WTC11 (cell line): ENCODE data around the gene TBX20. TPM values are rescaled to one million over a fixed set of nuclear protein-coding genes. Genes with fewer than 3 reads are reported as not detected.

Experiments
- ATAC-seq: fragments of 200-7000 bp; cut with Tn5 transposase; 2 replicates; pipeline ENCODE4 v1.10.0; 2021; ENCODE audit warnings: mild to moderate bottlenecking, moderate library complexity
- CTCF ChIA-PET: fragments of 300-600 bp; sonication (Branson Sonifier 250); formaldehyde crosslinking; loops from one replicate; lab custom pipeline; 2021; ENCODE audit warnings: antibody characterized with exemption; lab: Charles Lee
- POLR2A ChIA-PET: fragments of 350-600 bp; sonication (Branson Sonifier 250); formaldehyde crosslinking; loops from one replicate; lab custom pipeline; 2021; ENCODE audit warnings: antibody characterized with exemption; lab: Charles Lee
- DNase-seq: peaks from one replicate; pipeline ENCODE4 v3.0.0; 2021; ENCODE audit warnings: low spot score
- H3K27ac Mint-ChIP-seq: 2 replicates; pipeline ENCODE4 v1.8.0; 2021; ENCODE audit warnings: mixed read lengths
- H3K27me3 Mint-ChIP-seq: 2 replicates; pipeline ENCODE4 v1.8.0; 2021; ENCODE audit warnings: low read depth, mild to moderate bottlenecking, moderate library complexity, mixed read lengths
- H3K36me3 Mint-ChIP-seq: 2 replicates; pipeline ENCODE4 v1.8.0; 2021; ENCODE audit warnings: mixed read lengths
- H3K4me1 Mint-ChIP-seq: 2 replicates; pipeline ENCODE4 v1.8.0; 2022; ENCODE audit warnings: mixed read lengths
- H3K4me3 Mint-ChIP-seq: 2 replicates; pipeline ENCODE4 v1.8.0; 2021; ENCODE audit warnings: mild to moderate bottlenecking, moderate library complexity, mixed read lengths
- H3K9me3 Mint-ChIP-seq: 2 replicates; pipeline ENCODE4 v1.8.0; 2021; ENCODE audit warnings: mixed read lengths
- CBFB ChIP-seq: sonication (generic); formaldehyde crosslinking; IDR thresholded peaks from 2 replicates; pipeline ENCODE4 v1.8.1; 2022; ENCODE audit warnings: mild to moderate bottlenecking, low read depth, missing genetic modification reagents
- CREM ChIP-seq: sonication (generic); formaldehyde crosslinking; IDR thresholded peaks from 2 replicates; pipeline ENCODE4 v1.8.1; 2022; ENCODE audit warnings: mild to moderate bottlenecking, missing genetic modification reagents, moderate library complexity
- FOXK1 ChIP-seq: sonication (generic); formaldehyde crosslinking; IDR thresholded peaks from 2 replicates; pipeline ENCODE4 v1.8.0; 2022; ENCODE audit warnings: mild to moderate bottlenecking, moderate library complexity, missing genetic modification reagents
- GABPB1 ChIP-seq: sonication (generic); formaldehyde crosslinking; IDR thresholded peaks from 2 replicates; pipeline ENCODE4 v1.8.1; 2023; ENCODE audit warnings: mild to moderate bottlenecking, missing genetic modification reagents
- GTF2I ChIP-seq: fragments of 250-450 bp; sonication (Bioruptor Pico); conservative IDR thresholded peaks from 2 replicates; pipeline ENCODE4 v1.4.0; 2021; ENCODE audit warnings: mild to moderate bottlenecking
- HMGA2 ChIP-seq: fragments of 250-450 bp; sonication (Bioruptor Pico); IDR thresholded peaks from 2 replicates; pipeline ENCODE4 v1.4.0; 2021; ENCODE audit warnings: mild to moderate bottlenecking, moderate library complexity
- IRF2 ChIP-seq: sonication (generic); formaldehyde crosslinking; IDR thresholded peaks from 2 replicates; pipeline ENCODE4 v1.8.0; 2022; ENCODE audit warnings: low read depth, missing genetic modification reagents, borderline replicate concordance
- MXD4 ChIP-seq: fragments of 250-450 bp; sonication (Bioruptor Pico); IDR thresholded peaks from 2 replicates; pipeline ENCODE4 v1.8.0; 2021; ENCODE audit warnings: mild to moderate bottlenecking, moderate library complexity, borderline replicate concordance
- NR1H2 ChIP-seq: sonication (generic); formaldehyde crosslinking; IDR thresholded peaks from 2 replicates; pipeline ENCODE4 v1.9.0; 2021; ENCODE audit warnings: mild to moderate bottlenecking, moderate library complexity, missing genetic modification reagents
- PRRX2 ChIP-seq: fragments of 250-450 bp; sonication (Bioruptor Pico); IDR thresholded peaks from 2 replicates; pipeline ENCODE4 v1.8.0; 2021; ENCODE audit warnings: mild to moderate bottlenecking
- SMAD4 ChIP-seq: sonication (generic); formaldehyde crosslinking; IDR thresholded peaks from 2 replicates; pipeline ENCODE4 v1.8.0; 2022; ENCODE audit warnings: mild to moderate bottlenecking, missing genetic modification reagents
- TCF7 ChIP-seq: sonication (generic); formaldehyde crosslinking; IDR thresholded peaks from 2 replicates; pipeline ENCODE4 v1.8.0; 2022; ENCODE audit warnings: mild to moderate bottlenecking, low read depth, missing genetic modification reagents, moderate library complexity
- TEAD1 ChIP-seq: sonication (generic); formaldehyde crosslinking; IDR thresholded peaks from 2 replicates; pipeline ENCODE4 v1.8.0; 2022; ENCODE audit warnings: mild to moderate bottlenecking, missing genetic modification reagents
- TP53 ChIP-seq: sonication (generic); formaldehyde crosslinking; IDR thresholded peaks from 2 replicates; pipeline ENCODE4 v1.8.1; 2023; ENCODE audit warnings: mild to moderate bottlenecking, missing genetic modification reagents
- ZNF121 ChIP-seq: sonication (generic); formaldehyde crosslinking; IDR thresholded peaks from 2 replicates; pipeline ENCODE4 v1.8.0; 2023; ENCODE audit warnings: missing genetic modification reagents
- ZNF219 ChIP-seq: sonication (generic); formaldehyde crosslinking; IDR thresholded peaks from 2 replicates; pipeline ENCODE4 v1.8.0; 2023; ENCODE audit warnings: missing genetic modification reagents, mild to moderate bottlenecking, borderline replicate concordance
- ZNF317 ChIP-seq: sonication (generic); formaldehyde crosslinking; IDR thresholded peaks from 2 replicates; pipeline ENCODE4 v1.8.1; 2023; ENCODE audit warnings: low read depth, mild to moderate bottlenecking, moderate library complexity, missing genetic modification reagents, borderline replicate concordance
- ZNF423 ChIP-seq: fragments of 250-450 bp; sonication (Bioruptor Pico); IDR thresholded peaks from 2 replicates; pipeline ENCODE4 v2.1.2; 2022; ENCODE audit warnings: mild to moderate bottlenecking, moderate library complexity
- total RNA-seq: library from RNA; stranded (reverse); gene quantifications from 3 replicates; pipeline ENCODE4 v1.2.3, GENCODE V29; 2021
- TF ChIP-seq, protein P1 (sequence below): sonication (generic); formaldehyde crosslinking; IDR thresholded peaks from 2 replicates; pipeline ENCODE4 v1.8.1; 2022; ENCODE audit warnings: mild to moderate bottlenecking, moderate library complexity, missing genetic modification reagents
- TF ChIP-seq, protein P2 (sequence below): fragments of 250-450 bp; sonication (Bioruptor Pico); conservative IDR thresholded peaks from 2 replicates; pipeline ENCODE4 v1.9.0; 2021; ENCODE audit warnings: mild to moderate bottlenecking
- TF ChIP-seq, protein P3 (sequence below): sonication (generic); formaldehyde crosslinking; IDR thresholded peaks from 2 replicates; pipeline ENCODE4 v1.8.1; 2023; ENCODE audit warnings: mild to moderate bottlenecking, missing genetic modification reagents
- TF ChIP-seq, protein P4 (sequence below): sonication (generic); formaldehyde crosslinking; IDR thresholded peaks from 2 replicates; pipeline ENCODE4 v1.8.0; 2022; ENCODE audit warnings: missing genetic modification reagents
- TF ChIP-seq, protein P5 (sequence below): sonication (generic); formaldehyde crosslinking; IDR thresholded peaks from 2 replicates; pipeline ENCODE4 v1.8.0; 2022; ENCODE audit warnings: mild to moderate bottlenecking, missing genetic modification reagents
- TF ChIP-seq, protein P6 (sequence below): sonication (generic); formaldehyde crosslinking; IDR thresholded peaks from 2 replicates; pipeline ENCODE4 v1.8.1; 2023; ENCODE audit warnings: mild to moderate bottlenecking, missing genetic modification reagents, moderate library complexity

TBX20 gene
- total RNA-seq, 1 experiment from 2014 or later, result 0.24 TPM

DNA sequence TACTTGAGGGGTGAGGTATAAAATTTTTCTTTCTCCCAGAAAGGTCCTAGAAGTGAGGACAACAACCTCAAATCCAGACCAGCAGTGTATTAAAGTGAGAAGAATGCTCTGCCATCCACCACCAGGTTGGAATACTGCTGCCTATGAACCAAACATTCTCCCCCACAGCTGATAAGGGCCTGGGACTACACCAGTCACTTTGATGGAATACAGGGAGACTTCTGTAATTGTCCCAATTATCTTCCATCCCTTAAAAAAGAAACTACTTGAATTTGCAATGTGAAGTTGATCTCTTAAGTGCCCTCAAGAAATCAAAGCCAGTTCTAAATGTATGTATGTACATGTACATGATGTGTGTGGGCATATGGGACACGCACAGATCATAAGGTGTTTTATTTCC is 3.0 kb downstream of the TBX20 start:
- Mint-ChIP-seq H3K4me1 (peaks cover 52% of the 10 kb centered on the region), H3K27me3 (peaks cover 94% of the 10 kb centered on the region), H3K9me3 (no peaks in the 10 kb centered on the region)
- DNase-seq, result no peak
- POLR2A ChIA-PET, result no interaction called here
- TF ChIP-seq TP53 (CRISPR knock-in tag) (no peak), HMGA2 (CRISPR knock-in tag) (no peak), TEAD1 (CRISPR knock-in tag) (no peak), IRF2 (CRISPR knock-in tag) (no peak), ZNF219 (CRISPR knock-in tag) (no peak)
- TF ChIP-seq, protein P1, sequence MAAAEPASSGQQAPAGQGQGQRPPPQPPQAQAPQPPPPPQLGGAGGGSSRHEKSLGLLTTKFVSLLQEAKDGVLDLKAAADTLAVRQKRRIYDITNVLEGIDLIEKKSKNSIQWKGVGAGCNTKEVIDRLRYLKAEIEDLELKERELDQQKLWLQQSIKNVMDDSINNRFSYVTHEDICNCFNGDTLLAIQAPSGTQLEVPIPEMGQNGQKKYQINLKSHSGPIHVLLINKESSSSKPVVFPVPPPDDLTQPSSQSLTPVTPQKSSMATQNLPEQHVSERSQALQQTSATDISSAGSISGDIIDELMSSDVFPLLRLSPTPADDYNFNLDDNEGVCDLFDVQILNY (CRISPR knock-in tag), result no peak
- TF ChIP-seq, protein P2, sequence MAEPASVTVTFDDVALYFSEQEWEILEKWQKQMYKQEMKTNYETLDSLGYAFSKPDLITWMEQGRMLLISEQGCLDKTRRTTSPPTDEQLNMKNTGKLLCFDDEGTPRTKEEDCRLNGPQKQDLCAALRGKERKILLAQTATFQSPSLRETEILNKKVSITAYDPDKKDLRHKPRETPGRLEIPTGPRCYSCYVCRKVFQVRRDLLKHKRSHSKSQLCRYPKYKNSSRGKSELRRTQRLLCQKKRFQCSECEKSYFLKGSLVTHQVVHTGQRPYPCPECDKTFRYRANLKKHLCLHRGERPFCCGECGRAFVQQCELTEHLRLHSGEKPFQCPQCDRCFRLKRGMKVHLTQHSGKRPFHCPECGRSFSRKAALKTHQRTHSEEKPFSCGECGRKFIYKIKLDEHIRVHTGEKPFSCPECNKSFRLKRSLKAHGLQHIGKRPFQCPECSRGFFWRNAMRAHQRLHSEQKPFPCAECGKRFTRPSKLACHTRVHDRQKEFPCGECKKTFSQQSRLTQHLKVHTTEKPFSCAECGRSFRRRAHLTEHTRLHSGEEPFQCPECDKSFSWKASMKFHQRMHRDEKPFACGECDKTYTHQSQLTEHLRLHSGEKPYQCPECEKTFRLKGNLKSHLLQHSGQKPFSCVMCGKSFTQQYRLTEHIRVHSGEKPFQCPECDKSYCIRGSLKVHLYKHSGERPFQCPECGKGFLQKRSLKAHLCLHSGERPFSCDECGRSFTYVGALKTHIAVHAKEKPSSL (CRISPR knock-in tag), result no peak
- TF ChIP-seq, protein P3, sequence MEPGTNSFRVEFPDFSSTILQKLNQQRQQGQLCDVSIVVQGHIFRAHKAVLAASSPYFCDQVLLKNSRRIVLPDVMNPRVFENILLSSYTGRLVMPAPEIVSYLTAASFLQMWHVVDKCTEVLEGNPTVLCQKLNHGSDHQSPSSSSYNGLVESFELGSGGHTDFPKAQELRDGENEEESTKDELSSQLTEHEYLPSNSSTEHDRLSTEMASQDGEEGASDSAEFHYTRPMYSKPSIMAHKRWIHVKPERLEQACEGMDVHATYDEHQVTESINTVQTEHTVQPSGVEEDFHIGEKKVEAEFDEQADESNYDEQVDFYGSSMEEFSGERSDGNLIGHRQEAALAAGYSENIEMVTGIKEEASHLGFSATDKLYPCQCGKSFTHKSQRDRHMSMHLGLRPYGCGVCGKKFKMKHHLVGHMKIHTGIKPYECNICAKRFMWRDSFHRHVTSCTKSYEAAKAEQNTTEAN (CRISPR knock-in tag), result no peak
- TF ChIP-seq, protein P4, sequence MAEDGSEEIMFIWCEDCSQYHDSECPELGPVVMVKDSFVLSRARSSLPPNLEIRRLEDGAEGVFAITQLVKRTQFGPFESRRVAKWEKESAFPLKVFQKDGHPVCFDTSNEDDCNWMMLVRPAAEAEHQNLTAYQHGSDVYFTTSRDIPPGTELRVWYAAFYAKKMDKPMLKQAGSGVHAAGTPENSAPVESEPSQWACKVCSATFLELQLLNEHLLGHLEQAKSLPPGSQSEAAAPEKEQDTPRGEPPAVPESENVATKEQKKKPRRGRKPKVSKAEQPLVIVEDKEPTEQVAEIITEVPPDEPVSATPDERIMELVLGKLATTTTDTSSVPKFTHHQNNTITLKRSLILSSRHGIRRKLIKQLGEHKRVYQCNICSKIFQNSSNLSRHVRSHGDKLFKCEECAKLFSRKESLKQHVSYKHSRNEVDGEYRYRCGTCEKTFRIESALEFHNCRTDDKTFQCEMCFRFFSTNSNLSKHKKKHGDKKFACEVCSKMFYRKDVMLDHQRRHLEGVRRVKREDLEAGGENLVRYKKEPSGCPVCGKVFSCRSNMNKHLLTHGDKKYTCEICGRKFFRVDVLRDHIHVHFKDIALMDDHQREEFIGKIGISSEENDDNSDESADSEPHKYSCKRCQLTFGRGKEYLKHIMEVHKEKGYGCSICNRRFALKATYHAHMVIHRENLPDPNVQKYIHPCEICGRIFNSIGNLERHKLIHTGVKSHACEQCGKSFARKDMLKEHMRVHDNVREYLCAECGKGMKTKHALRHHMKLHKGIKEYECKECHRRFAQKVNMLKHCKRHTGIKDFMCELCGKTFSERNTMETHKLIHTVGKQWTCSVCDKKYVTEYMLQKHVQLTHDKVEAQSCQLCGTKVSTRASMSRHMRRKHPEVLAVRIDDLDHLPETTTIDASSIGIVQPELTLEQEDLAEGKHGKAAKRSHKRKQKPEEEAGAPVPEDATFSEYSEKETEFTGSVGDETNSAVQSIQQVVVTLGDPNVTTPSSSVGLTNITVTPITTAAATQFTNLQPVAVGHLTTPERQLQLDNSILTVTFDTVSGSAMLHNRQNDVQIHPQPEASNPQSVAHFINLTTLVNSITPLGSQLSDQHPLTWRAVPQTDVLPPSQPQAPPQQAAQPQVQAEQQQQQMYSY (CRISPR knock-in tag), result no peak
- TF ChIP-seq, protein P5, sequence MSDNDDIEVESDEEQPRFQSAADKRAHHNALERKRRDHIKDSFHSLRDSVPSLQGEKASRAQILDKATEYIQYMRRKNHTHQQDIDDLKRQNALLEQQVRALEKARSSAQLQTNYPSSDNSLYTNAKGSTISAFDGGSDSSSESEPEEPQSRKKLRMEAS (CRISPR knock-in tag), result no peak
- TF ChIP-seq, protein P6, sequence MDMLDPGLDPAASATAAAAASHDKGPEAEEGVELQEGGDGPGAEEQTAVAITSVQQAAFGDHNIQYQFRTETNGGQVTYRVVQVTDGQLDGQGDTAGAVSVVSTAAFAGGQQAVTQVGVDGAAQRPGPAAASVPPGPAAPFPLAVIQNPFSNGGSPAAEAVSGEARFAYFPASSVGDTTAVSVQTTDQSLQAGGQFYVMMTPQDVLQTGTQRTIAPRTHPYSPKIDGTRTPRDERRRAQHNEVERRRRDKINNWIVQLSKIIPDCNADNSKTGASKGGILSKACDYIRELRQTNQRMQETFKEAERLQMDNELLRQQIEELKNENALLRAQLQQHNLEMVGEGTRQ, result no peak
- TF ChIP-seq, all 79 proteins: peak for 0
- CTCF ChIA-PET, result no interaction called here
- Mint-ChIP-seq H3K36me3 (no peaks in the 10 kb centered on the region), H3K27ac (no peak overlapping the region), H3K4me3 (no peak overlapping the region)
- ATAC-seq, result no peak

DNA sequence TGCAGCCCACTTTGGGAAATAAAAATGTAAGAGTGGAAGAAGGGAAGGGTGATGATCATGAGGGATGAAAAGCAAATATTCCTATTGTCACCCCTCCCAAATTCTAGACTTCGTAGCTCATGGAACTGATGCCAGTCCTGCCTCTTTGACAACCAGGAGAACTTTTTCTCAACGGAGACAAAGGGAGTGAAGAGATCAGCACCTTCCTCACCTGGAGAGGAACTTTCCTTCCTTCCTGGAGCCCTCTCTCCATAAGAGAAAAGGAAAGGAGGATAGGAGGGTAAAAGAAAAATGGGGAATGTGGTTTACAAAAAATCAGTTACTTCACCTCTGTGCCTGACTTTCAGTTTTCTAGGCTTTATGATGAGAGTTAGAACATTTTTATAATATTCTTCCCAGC is 3.4 kb downstream of the TBX20 start:
- no peak overlapping the region for H3K4me3 Mint-ChIP-seq
- ATAC-seq, result no peak
- H3K27ac Mint-ChIP-seq, result no peak overlapping the region
- ChIA-PET CTCF (interaction anchor here (0.6 to 2.1 kb wide), 3 partner anchors 174 to 1268 kb away, joined by 4 to 8 read pairs (median 4); no protein-coding TSS in a partner anchor), POLR2A (no interaction called here)
- no peaks in the 10 kb centered on the region for H3K9me3 Mint-ChIP-seq
- peaks cover 48% of the 10 kb centered on the region for H3K4me1 Mint-ChIP-seq
- DNase-seq, result no peak
- H3K27me3 Mint-ChIP-seq, result peaks cover 94% of the 10 kb centered on the region
- no peaks in the 10 kb centered on the region for H3K36me3 Mint-ChIP-seq
- TF ChIP-seq ZNF317 (CRISPR knock-in tag), result no peak
- no peak for TF ChIP-seq SMAD4 (CRISPR knock-in tag)
- TF ChIP-seq NR1H2 (CRISPR knock-in tag), result no peak
- TF ChIP-seq MXD4, result no peak
- TF ChIP-seq, protein P6, result no peak
- TF ChIP-seq GABPB1, result no peak
- TF ChIP-seq TCF7 (CRISPR knock-in tag), result no peak
- no peak for TF ChIP-seq CBFB (CRISPR knock-in tag)
- no peak for TF ChIP-seq ZNF423 (CRISPR knock-in tag)
- TF ChIP-seq, protein P5 (CRISPR knock-in tag), result no peak
- TF ChIP-seq GTF2I (CRISPR knock-in tag), result no peak
- TF ChIP-seq FOXK1 (CRISPR knock-in tag), result no peak
- no peak for TF ChIP-seq ZNF121 (CRISPR knock-in tag)
- TF ChIP-seq PRRX2 (CRISPR knock-in tag), result no peak
- TF ChIP-seq CREM, result no peak
- TF ChIP-seq, protein P3 (CRISPR knock-in tag), result no peak
